Urothelium cell line (cell line): ENCODE measurements around the gene PTCH1.

Experiments used
- DNase-seq: peaks from one replicate; pipeline ENCODE4 v3.0.0; 2011; ENCODE audit warnings: low spot score, mixed read lengths
- FAIRE-seq: peaks from 2 replicates; lab custom pipeline; 2011; peaks lifted over from hg19 to GRCh38; lab: Jason Lieb, UNC

PTCH1 gene

DNA sequence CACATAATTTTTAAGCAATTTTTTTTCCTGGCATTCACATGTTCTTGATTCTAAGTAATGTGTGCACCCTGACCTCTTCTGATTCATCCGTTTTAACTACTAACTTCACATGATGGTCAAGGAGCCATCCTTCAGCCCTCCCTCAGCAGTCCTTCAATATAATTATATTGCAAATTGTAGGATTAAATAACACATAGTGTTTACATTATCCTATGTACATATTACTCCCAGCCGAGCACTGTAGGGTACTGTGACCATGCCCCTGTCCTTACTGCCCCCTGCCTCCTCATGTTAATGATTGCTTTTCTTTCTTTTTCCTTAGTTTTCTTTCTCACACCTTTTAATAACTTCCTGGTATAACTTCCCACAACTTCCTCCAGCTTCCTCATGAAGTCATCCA is 103.0 kb downstream of the PTCH1 start:
- FAIRE-seq (no peak), DNase-seq (no peak)

- FAIRE-seq (no peak), DNase-seq (no peak)
Measured at GRCh38 chr9:95411054-95411892, 105.5 kb downstream of the PTCH1 start.

DNA sequence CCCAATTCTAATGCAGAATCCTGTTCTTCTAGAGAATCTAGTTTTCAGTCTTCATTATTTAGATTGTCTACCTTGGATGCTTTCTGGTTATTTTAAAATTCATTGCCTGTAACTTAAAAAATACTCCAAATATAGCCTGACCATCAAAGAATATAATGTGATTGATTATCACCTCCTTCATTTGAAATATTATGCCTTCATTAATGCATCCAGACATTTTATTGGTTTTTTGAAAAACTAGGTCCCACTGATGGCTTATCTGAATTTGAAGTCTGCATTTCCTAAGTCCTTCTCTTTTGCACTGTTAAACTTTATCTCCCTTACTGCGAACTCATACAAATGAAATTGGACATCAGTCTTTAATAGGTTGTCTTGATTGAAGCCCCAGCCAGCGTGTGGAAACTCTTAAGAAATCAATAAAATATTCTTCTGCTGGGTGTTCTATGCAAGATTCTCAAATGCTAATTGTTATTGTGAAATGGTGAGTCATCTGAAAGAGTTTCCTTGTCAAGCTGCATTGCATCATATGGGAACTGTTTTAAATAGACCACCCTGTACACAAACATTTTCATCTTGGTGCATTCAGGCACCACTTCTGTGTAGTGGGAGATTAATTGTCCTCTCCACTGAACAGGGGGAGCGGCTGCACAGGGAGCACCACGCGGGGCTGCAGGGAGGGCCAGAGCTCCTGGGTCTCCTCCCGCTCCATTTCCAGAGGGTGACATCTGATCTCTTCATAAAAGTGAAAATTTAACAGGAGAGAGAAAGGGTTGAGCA is 106.9 kb downstream of the PTCH1 start:
- FAIRE-seq (no peak), DNase-seq (no peak)

GRCh38 chr9:95407524-95407923 is 109.2 kb downstream of the PTCH1 start:
- DNase-seq (no peak), FAIRE-seq (no peak)

DNA sequence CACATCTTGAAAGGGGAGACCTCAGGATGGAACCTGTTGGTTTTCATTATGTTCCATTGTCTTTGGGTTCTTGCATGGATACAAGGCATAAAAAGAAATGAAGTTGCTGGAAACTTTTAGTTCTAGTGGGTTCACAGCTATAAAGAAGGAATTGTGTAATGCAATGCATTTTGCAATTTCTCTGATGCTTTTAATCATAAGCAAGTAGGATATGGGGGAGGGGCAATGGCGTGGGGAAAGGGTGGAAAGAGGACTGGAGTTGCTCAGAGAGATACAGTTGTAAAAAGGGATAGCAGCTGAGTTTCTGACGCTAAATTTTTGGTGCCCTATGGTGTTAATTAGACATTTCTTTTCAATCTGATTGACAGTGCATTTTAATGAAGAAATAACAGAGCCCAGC is 110.7 kb downstream of the PTCH1 start:
- DNase-seq = no peak
- no peak for FAIRE-seq

GRCh38 chr9:95399261-95399660 is 117.5 kb downstream of the PTCH1 start:
- FAIRE-seq (no peak), DNase-seq (no peak)
